SJSA1 (cell line): ENCODE data around the gene OGFR. TPM values are rescaled to one million over a fixed set of nuclear protein-coding genes. Genes with fewer than 3 reads are reported as not detected.

Source experiments
- DNase-seq, 2 experiments: peaks; one replicate each; pipeline ENCODE4 v3.0.0-alpha.2; 2015 to 2020; ENCODE audit warnings: low spot score in 2 of 2, low read depth in 1 of 2
- H3K27ac ChIP-seq: fragments of 250-450 bp; sonication (Bioruptor Pico); 2 replicates; pipeline ENCODE4 v1.5.1; 2020; ENCODE audit warnings: mild to moderate bottlenecking, moderate library complexity
- H3K27me3 ChIP-seq: fragments of 250-450 bp; sonication (Bioruptor Pico); replicated peaks from 2 replicates; pipeline ENCODE4 v1.5.1; 2020; ENCODE audit warnings: mild to moderate bottlenecking, moderate library complexity
- H3K36me3 ChIP-seq: fragments of 250-450 bp; sonication (Bioruptor Pico); 2 replicates; pipeline ENCODE4 v1.5.1; 2020; ENCODE audit warnings: mild to moderate bottlenecking
- H3K4me1 ChIP-seq: fragments of 250-450 bp; sonication (Bioruptor Pico); replicated peaks from 2 replicates; pipeline ENCODE4 v1.6.1; 2021; ENCODE audit warnings: mild to moderate bottlenecking
- H3K4me3 ChIP-seq: fragments of 250-450 bp; sonication (Bioruptor Pico); 2 replicates; pipeline ENCODE4 v1.5.1; 2020; ENCODE audit warnings: mild to moderate bottlenecking
- H3K9me3 ChIP-seq: fragments of 250-450 bp; sonication (Bioruptor Pico); replicated peaks from 2 replicates; pipeline ENCODE4 v1.5.1; 2020; ENCODE audit warnings: mild to moderate bottlenecking
- total RNA-seq: library from RNA; depleted of rRNA; stranded (reverse); fragments of >200 nt; shearing (Covaris generic); gene quantifications from 2 replicates; pipeline ENCODE4 v1.2.3, GENCODE V29; 2014

Gene OGFR
- total RNA-seq, 1 experiment from 2014 or later: 59.2 TPM

GRCh38 chr20:62814709-62815065, 10.1 kb downstream of the OGFR start:
- DNase-seq: no peak
- Histone ChIP-seq H3K36me3 (peaks cover 36% of the 10 kb centered on the region), H3K4me1 (peaks cover 14% of the 10 kb centered on the region), H3K4me3 (no peak overlapping the region), H3K27ac (no peak overlapping the region), H3K27me3 (peaks cover 42% of the 10 kb centered on the region), H3K9me3 (no peaks in the 10 kb centered on the region)

DNA sequence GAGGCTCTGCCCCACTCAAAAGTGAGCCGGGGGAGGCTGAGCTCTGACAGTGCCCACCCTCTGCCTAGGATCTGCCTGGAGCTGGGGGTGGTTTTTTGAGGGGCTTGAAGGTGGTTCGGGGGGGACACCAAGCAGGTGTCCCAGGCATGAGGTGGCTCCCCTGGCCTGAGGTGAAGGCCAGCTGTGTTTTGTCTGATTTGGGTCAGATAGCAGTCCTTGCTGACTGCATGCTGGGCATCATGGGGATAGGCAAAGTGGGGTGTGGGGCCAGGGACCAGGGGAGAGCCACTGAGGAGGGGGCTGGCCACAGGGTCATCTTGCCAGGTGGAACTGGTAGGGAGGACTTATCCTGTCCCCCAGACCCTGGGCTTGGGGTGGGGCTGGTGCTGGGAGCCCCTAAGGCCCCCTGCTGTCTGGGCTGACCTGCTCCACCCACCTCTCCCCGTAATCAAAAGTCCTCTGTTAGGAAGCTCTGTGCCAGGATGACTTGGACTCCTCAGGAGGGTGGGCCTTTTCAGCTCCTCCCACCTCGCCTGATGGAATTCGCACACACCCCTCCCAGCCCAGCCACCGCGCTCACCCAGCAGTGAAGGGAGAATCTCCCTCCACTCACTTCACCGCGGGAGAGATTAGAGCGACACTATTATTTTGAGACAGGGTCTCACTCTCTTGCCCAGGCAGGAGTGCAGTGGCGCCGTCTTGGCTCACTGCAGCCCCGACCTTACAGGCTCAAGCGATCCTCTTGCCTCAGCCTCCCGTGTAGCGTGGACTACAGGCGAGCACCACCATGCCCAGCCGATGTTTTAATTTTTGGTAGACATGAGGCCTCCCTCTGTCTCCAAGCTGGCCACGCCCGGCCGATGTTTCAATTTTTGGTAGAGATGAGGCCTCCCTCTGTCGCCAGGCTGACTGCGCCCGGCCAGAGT, 10.7 kb downstream of the OGFR start:
- Histone ChIP-seq H3K27ac (no peak overlapping the region), H3K4me1 (peaks cover 14% of the 10 kb centered on the region)

GRCh38 chr20:62816031-62816883, 11.6 kb downstream of the OGFR start:
- DNase-seq: no peak
- peaks cover 20% of the 10 kb centered on the region for H3K36me3 ChIP-seq
- peaks cover 14% of the 10 kb centered on the region for H3K4me1 ChIP-seq
- H3K27ac ChIP-seq: no peak overlapping the region
- H3K27me3 ChIP-seq: peaks cover 42% of the 10 kb centered on the region
- H3K9me3 ChIP-seq: no peaks in the 10 kb centered on the region
- no peak overlapping the region for H3K4me3 ChIP-seq

More for the DNA sequence above, 10.7 kb downstream of the OGFR start:
- DNase-seq: no peak
- H3K36me3 ChIP-seq: peaks cover 30% of the 10 kb centered on the region
- no peaks in the 10 kb centered on the region for H3K9me3 ChIP-seq
- H3K27me3 ChIP-seq: peaks cover 42% of the 10 kb centered on the region
- no peak overlapping the region for H3K4me3 ChIP-seq

- Histone ChIP-seq H3K27ac (no peak within 1 kb of the TSS), H3K4me1 (peaks cover 14% of the 10 kb centered on the region), H3K4me3 (no peak within 1 kb of the TSS), H3K27me3 (peaks cover 42% of the 10 kb centered on the region), H3K36me3 (peaks cover 11% of the 10 kb centered on the region), H3K9me3 (no peaks in the 10 kb centered on the region)
- DNase-seq: no peak
These were observed 12.5 kb downstream of the OGFR start, which contains the start of gene COL9A3 for GRCh38 chr20:62816884-62817873. COL9A3 (plus strand) TSS chr20:62817050; CDS start chr20:62817065, 15 bp downstream.

DNA sequence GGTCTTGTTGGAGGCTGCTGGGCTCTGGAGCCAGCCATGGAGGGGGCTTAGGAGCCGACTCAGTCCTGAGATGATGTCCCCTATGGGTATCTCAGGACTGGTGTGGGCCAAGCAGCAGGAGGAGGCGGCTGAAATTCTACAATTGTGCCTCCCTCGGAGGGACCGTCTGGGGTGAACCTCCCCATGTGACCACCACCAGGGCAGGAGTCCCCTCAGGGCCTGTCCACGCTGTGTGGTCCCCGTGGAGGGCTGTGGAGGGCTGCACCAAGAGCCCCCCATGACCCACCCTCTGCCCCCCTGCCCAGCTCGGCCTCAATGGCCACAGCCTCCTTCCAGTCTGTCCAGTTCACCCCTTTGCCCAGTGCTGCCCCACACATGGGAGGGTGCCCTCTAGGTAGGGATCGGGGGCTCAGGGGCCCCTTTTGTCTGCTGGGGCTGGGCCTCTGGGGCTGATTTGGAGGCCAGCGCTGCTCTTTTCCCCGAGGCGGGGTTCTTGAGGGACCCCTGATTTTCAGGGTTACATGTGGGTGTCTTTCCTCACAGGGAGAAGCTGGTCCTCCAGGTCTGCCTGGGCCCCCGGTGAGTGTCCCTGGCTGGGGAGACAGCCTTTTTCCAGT, 13.4 kb downstream of the OGFR start:
- peaks cover 4% of the 10 kb centered on the region for H3K36me3 ChIP-seq
- H3K9me3 ChIP-seq: no peaks in the 10 kb centered on the region
- no peak overlapping the region for H3K4me3 ChIP-seq
- no peak for DNase-seq
- no peak overlapping the region for H3K27ac ChIP-seq
- peaks cover 42% of the 10 kb centered on the region for H3K27me3 ChIP-seq
- peaks cover 14% of the 10 kb centered on the region for H3K4me1 ChIP-seq

GRCh38 chr20:62818592-62819493, 14.2 kb downstream of the OGFR start:
- Histone ChIP-seq H3K27me3 (peaks cover 42% of the 10 kb centered on the region), H3K36me3 (peaks cover 2% of the 10 kb centered on the region), H3K27ac (no peak overlapping the region), H3K9me3 (no peaks in the 10 kb centered on the region), H3K4me1 (peaks cover 14% of the 10 kb centered on the region), H3K4me3 (no peak overlapping the region)
- no peak for DNase-seq

- H3K9me3 ChIP-seq: no peaks in the 10 kb centered on the region
- peaks cover 41% of the 10 kb centered on the region for H3K27me3 ChIP-seq
- H3K27ac ChIP-seq: no peak overlapping the region
- no peak for DNase-seq
- H3K4me1 ChIP-seq: peaks cover 17% of the 10 kb centered on the region
- no peak overlapping the region for H3K4me3 ChIP-seq
- H3K36me3 ChIP-seq: no peaks in the 10 kb centered on the region
These were observed 15.0 kb downstream of the OGFR start for GRCh38 chr20:62819494-62820174.

- H3K4me1 ChIP-seq: peaks cover 15% of the 10 kb centered on the region
- no peak overlapping the region for H3K27ac ChIP-seq
- no peaks in the 10 kb centered on the region for H3K9me3 ChIP-seq
- no peaks in the 10 kb centered on the region for H3K36me3 ChIP-seq
- H3K27me3 ChIP-seq: peaks cover 33% of the 10 kb centered on the region
- DNase-seq: no peak
- no peak overlapping the region for H3K4me3 ChIP-seq
These were observed 15.8 kb downstream of the OGFR start for GRCh38 chr20:62820208-62820961.

DNA sequence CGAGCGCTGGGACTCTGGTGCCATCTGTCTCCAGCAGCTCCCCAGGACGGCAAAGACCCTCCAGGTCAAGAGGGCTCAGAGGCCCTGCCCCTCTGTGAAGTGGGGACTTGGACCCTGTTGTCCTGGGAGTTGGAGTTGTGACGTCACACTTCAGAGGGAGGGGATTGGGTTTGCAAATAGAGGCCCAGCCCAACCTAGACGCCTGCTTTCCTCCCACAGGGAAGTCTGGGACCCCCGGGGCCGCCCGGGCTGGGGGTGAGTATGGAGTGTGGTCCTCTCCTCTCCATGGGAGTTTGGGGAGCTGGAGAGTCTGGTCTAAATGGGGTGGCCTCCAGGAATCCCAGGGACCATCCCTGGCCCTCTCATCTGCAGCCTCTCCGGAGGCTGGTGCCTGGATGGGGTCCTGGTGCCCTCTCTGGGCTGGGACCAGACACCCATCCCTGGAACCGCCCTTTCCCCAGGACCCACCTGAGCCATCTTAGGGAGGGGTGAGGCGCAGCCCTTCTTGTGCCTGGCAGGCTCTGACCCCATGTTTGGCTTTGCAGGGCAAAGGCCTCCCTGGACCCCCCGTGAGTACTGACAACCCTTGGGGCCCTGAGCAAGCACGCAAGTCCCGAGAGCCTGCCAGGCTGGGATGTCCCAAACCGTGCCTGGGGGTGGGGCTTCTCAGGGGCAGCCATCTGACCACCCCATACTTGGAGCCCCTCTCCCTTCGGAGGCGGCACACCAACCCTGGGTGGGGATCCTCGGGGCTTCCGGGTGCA, 16.5 kb downstream of the OGFR start:
- Histone ChIP-seq H3K4me3 (no peak overlapping the region), H3K36me3 (no peaks in the 10 kb centered on the region), H3K9me3 (no peaks in the 10 kb centered on the region), H3K27ac (no peak overlapping the region), H3K27me3 (peaks cover 26% of the 10 kb centered on the region), H3K4me1 (peaks cover 12% of the 10 kb centered on the region)
- no peak for DNase-seq

GRCh38 chr20:62821726-62822210, 17.1 kb downstream of the OGFR start:
- no peaks in the 10 kb centered on the region for H3K36me3 ChIP-seq
- no peak for DNase-seq
- no peaks in the 10 kb centered on the region for H3K9me3 ChIP-seq
- H3K27ac ChIP-seq: no peak overlapping the region
- H3K4me1 ChIP-seq: peaks cover 7% of the 10 kb centered on the region; the same call in 1 of the 2 replicates
- H3K4me3 ChIP-seq: no peak overlapping the region
- H3K27me3 ChIP-seq: peaks cover 20% of the 10 kb centered on the region
